Psoas muscle (tissue), 8 donors: ENCODE data around the gene ANKRD60. TPM values are rescaled to one million over a fixed set of nuclear protein-coding genes. Genes with fewer than 3 reads are reported as not detected.

Experiments used
- ATAC-seq, 4 donors: fragments of 200-7000 bp; cut with Tn5 transposase; one replicate each; pipeline ENCODE4 v1.9.1; 2020; ENCODE audit warnings: moderate library complexity in 3 of 4, mild to moderate bottlenecking in 2 of 4
- DNase-seq, 2 donors: peaks; one replicate each; pipeline ENCODE4 v3.0.0-alpha.2; 2020
- H3K27ac ChIP-seq: fragments of 200-600 bp; one replicate; pipeline ENCODE4 v1.8.0; 2022
- H3K27me3 ChIP-seq, 3 donors: fragments of 200-600 bp in 1 of 3; one replicate each; pipeline versions ENCODE4 v1.6.1 to v1.8.0; 2013 to 2022; ENCODE audit warnings: low read length in 2 of 3, mild to moderate bottlenecking in 2 of 3, moderate library complexity in 1 of 3; ENCODE audit not compliant: insufficient read depth in 3 of 3
- H3K36me3 ChIP-seq, 2 donors: fragments of 200-600 bp in 1 of 2; one replicate each; pipeline versions ENCODE4 v1.6.1 to v1.8.0; 2013 to 2022; ENCODE audit warnings: low read depth in 1 of 2, mild to moderate bottlenecking in 1 of 2, moderate library complexity in 1 of 2; ENCODE audit not compliant: insufficient read depth in 1 of 2
- H3K4me1 ChIP-seq: fragments of 200-600 bp; one replicate; pipeline ENCODE4 v1.8.0; 2022
- H3K4me3 ChIP-seq: fragments of 200-600 bp; one replicate; pipeline ENCODE4 v1.8.0; 2022; ENCODE audit warnings: mild to moderate bottlenecking
- H3K9me3 ChIP-seq: fragments of 200-600 bp; one replicate; pipeline ENCODE4 v1.8.0; 2022
- CTCF ChIP-seq: fragments of 200-600 bp; IDR thresholded peaks from one replicate; pipeline ENCODE4 v1.8.0; 2022; ENCODE audit warnings: antibody characterized with exemption
- WGBS, 3 donors: extraction: QIAGEN DNeasy Blood & Tissue Kit; methylation state at CpG; one replicate each; pipeline versions ENCODE4 v1.1.6 to v1.1.7; 2013; 5-methylcytosine and 5-hydroxymethylcytosine counted together
- intact Hi-C, 2 donors: fragments of 100-400 bp; cut with DNase I; formaldehyde crosslinking; loops; one replicate each; pipeline versions ENCODE4 v1.11.0 to v1.14.2; 2022
- polyA plus RNA-seq, 3 donors: library from polyadenylated mRNA; stranded (reverse); fragments of 200-250 nt; gene quantifications; one replicate each; pipeline ENCODE4 v1.2.3, GENCODE V29; 2013
- total RNA-seq, 4 donors: library from RNA; stranded (reverse); fragmentation: NEBNext Ultra II Directional in 2 of 4; extraction: Animal tissue kit (Norgen Biotek cat#: 25700) in 2 of 4; gene quantifications; one replicate each; pipeline versions ENCODE4 v1.2.1 to v1.2.4, GENCODE V29; 2021 to 2023
- donor health status: healthy with polysubstance abuse.
- donor health status: DM: no; HTN: no; CAD: no; lungs with moderate emphysema.
- donor health status: Bipolar disorder and iron deficiency.
- donor health status: healthy.
- donor health status: DM: yes; HTN: yes; CAD: no.
- donor health status: DM: no; HTN: no; CAD: no.
- donor health status: DM: no; HTN: no; CAD: no.
- donor health status: DM: yes; HTN: yes; CAD: no.

The ANKRD60 gene
- total and polyA plus RNA-seq, 7 donors: not detected

GRCh38 chr20:58194175-58194791, 34.2 kb downstream of the ANKRD60 start:
- Histone ChIP-seq H3K4me1 (no peaks in the 10 kb centered on the region), H3K4me3 (no peak overlapping the region), H3K36me3 (no peaks in the 10 kb centered on the region), H3K27ac (no peak overlapping the region), H3K9me3 (no peaks in the 10 kb centered on the region), H3K27me3 (no peaks in the 10 kb centered on the region)
- DNase-seq (no peak), ATAC-seq (no peak)
- 60 to 66% (median 61%) methylated on average over 7 of the region's 7 CpGs for WGBS, 3 donors
- intact Hi-C loops: no loop called here
- TF ChIP-seq CTCF: no peak

- no peaks in the 10 kb centered on the region for H3K36me3 ChIP-seq
- ATAC-seq: no peak
- intact Hi-C loops: no loop called here
- H3K27me3 ChIP-seq: no peaks in the 10 kb centered on the region
- H3K4me1 ChIP-seq: no peaks in the 10 kb centered on the region
- WGBS, 3 donors: 41 to 60% (median 48%) methylated on average over 5 of the region's 5 CpGs
- TF ChIP-seq CTCF: peak; percentile 34
- DNase-seq: no peak
- H3K4me3 ChIP-seq: no peak overlapping the region
- H3K9me3 ChIP-seq: no peaks in the 10 kb centered on the region
- H3K27ac ChIP-seq: no peak overlapping the region
Measured at GRCh38 chr20:58192567-58192966, 35.9 kb downstream of the ANKRD60 start.

- no peak overlapping the region for H3K27ac ChIP-seq
- no peak for TF ChIP-seq CTCF
- intact Hi-C loops: no loop called here
- 70 to 77% (median 71%) methylated on average over 10 of the region's 10 CpGs for WGBS, 3 donors
- ATAC-seq: no peak
- H3K4me1 ChIP-seq: no peaks in the 10 kb centered on the region
- H3K4me3 ChIP-seq: no peak overlapping the region
- DNase-seq: no peak
- H3K27me3 ChIP-seq: no peaks in the 10 kb centered on the region
- H3K9me3 ChIP-seq: no peaks in the 10 kb centered on the region
- no peaks in the 10 kb centered on the region for H3K36me3 ChIP-seq
Measured at GRCh38 chr20:58192065-58192464, 36.4 kb downstream of the ANKRD60 start.

- Histone ChIP-seq H3K27me3 (peaks cover 0 to 3% (median 3%) of the 10 kb centered on the region in 3 donors), H3K4me3 (no peak overlapping the region), H3K9me3 (no peaks in the 10 kb centered on the region), H3K27ac (no peak overlapping the region), H3K4me1 (no peaks in the 10 kb centered on the region), H3K36me3 (no peaks in the 10 kb centered on the region)
- intact Hi-C loops: no loop called here
- ATAC-seq: no peak
- 48 to 61% (median 50%) methylated on average over 2 of the region's 2 CpGs for WGBS, 3 donors
- TF ChIP-seq CTCF: no peak
- no peak for DNase-seq
Measured at GRCh38 chr20:58188527-58188926, 39.9 kb downstream of the ANKRD60 start.

- intact Hi-C loops: no loop called here
- 40 to 44% (median 42%) methylated on average over 4 of the region's 4 CpGs for WGBS, 3 donors
- H3K27ac ChIP-seq: no peak overlapping the region
- no peak for ATAC-seq
- DNase-seq: no peak
- H3K4me3 ChIP-seq: no peak overlapping the region
- peaks cover 0 to 10% (median 3%) of the 10 kb centered on the region in 3 donors for H3K27me3 ChIP-seq
- H3K36me3 ChIP-seq: no peaks in the 10 kb centered on the region
- no peaks in the 10 kb centered on the region for H3K4me1 ChIP-seq
- H3K9me3 ChIP-seq: no peaks in the 10 kb centered on the region
- TF ChIP-seq CTCF: no peak
Measured at GRCh38 chr20:58184984-58185383, 43.5 kb downstream of the ANKRD60 start.
